H54 (cell line): ENCODE measurements around the gene DCST1.

Source experiments
- DNase-seq: peaks from one replicate; pipeline ENCODE4 v3.0.0; 2011; ENCODE audit warnings: low spot score, mixed read lengths; ENCODE audit not compliant: insufficient read length
- FAIRE-seq: peaks from 3 replicates; lab custom pipeline; 2011; peaks lifted over from hg19 to GRCh38; lab: Jason Lieb, UNC
- POLR2A ChIP-seq: IDR thresholded peaks from 2 replicates; pipeline ENCODE4 v1.6.1; 2011; ENCODE audit warnings: low read depth, mild to moderate bottlenecking, low read length

Gene DCST1

GRCh38 chr1:155079210-155079486 lies 45.5 kb downstream of the DCST1 start:
- FAIRE-seq, result no peak
- no peak for DNase-seq
- TF ChIP-seq POLR2A, result no peak

- DNase-seq, result no peak
Measured at GRCh38 chr1:155079487-155080311, 46.1 kb downstream of the DCST1 start.

GRCh38 chr1:155080312-155081228 lies 46.9 kb downstream of the DCST1 start:
- DNase-seq (no peak), FAIRE-seq (no peak)
- no peak for TF ChIP-seq POLR2A

More at GRCh38 chr1:155079487-155080311, 46.1 kb downstream of the DCST1 start:
- no peak for TF ChIP-seq POLR2A
- FAIRE-seq, result no peak

GRCh38 chr1:155081472-155082300 lies 48.1 kb downstream of the DCST1 start:
- DNase-seq, result no peak
- no peak for TF ChIP-seq POLR2A
- no peak for FAIRE-seq

GRCh38 chr1:155082301-155083051 lies 48.9 kb downstream of the DCST1 start:
- TF ChIP-seq POLR2A, result no peak
- no peak for DNase-seq
- no peak for FAIRE-seq

- no peak for FAIRE-seq
- DNase-seq, result no peak
- TF ChIP-seq POLR2A, result no peak
Measured at GRCh38 chr1:155083052-155083541, 49.5 kb downstream of the DCST1 start.

- no peak for TF ChIP-seq POLR2A
- FAIRE-seq (no peak), DNase-seq (no peak)
Measured at GRCh38 chr1:155083865-155084721, 50.5 kb downstream of the DCST1 start.

- DNase-seq (peak; percentile 96), FAIRE-seq (no peak)
- TF ChIP-seq POLR2A, result peak; percentile 12; the same call in 1 of the 2 replicates
Measured at GRCh38 chr1:155084722-155085503, 51.3 kb downstream of the DCST1 start.

- peak; percentile 78 for DNase-seq
- 0 out of 2 replicates have a peak, but pooled peaks have one; percentile 2 for TF ChIP-seq POLR2A
- no peak for FAIRE-seq
Measured at GRCh38 chr1:155085504-155086127, 52.0 kb downstream of the DCST1 start.

- DNase-seq (peak; percentile 84), FAIRE-seq (no peak)
Measured at GRCh38 chr1:155086128-155086741, 52.6 kb downstream of the DCST1 start.

More at GRCh38 chr1:155086128-155086741, 52.6 kb downstream of the DCST1 start:
- no peak for TF ChIP-seq POLR2A
